HepG2 (cell line): Measurements from ENCODE around the gene ZFAND3. TPM values are rescaled to one million over a fixed set of nuclear protein-coding genes. Genes with fewer than 3 reads are reported as not detected.

Experiments used
- ATAC-seq: fragments of 200-7000 bp; cut with Tn5 transposase; 3 replicates; pipeline ENCODE4 v1.9.1; 2020; ENCODE audit warnings: mild to moderate bottlenecking, moderate library complexity
- BruUV-seq: library from RNA; stranded (reverse); fragments of 400-500 nt; replicated peaks from 2 replicates; lab custom pipeline; 2021; lab: Mats Ljungman, UMichigan
- CTCF ChIA-PET: fragments of 300-600 bp; formaldehyde crosslinking; extraction: SDS; loops from one replicate; lab custom pipeline; 2021; ENCODE audit warnings: low total read pairs, inconsistent platforms, low intra/inter-chr PET ratio; lab: Yijun Ruan, JAX
- POLR2A ChIA-PET: fragments of 350-600 bp; sonication (Branson Sonifier 250); formaldehyde crosslinking; loops from one replicate; lab custom pipeline; 2020; ENCODE audit warnings: antibody characterized with exemption, inconsistent platforms; lab: Yijun Ruan, JAX
- DNase-seq: peaks from one replicate; pipeline ENCODE4 v3.0.0-alpha.2; 2015; ENCODE audit warnings: low spot score
- FAIRE-seq: peaks from 3 replicates; lab custom pipeline; 2011; peaks lifted over from hg19 to GRCh38; lab: Jason Lieb, UNC
- H2AFZ ChIP-seq: one replicate; pipeline ENCODE4 v1.6.1; 2011; ENCODE audit warnings: low read length, inconsistent platforms
- H3K27ac ChIP-seq: fragments of 300-600 bp; 3 replicates; pipeline ENCODE4 v1.8.0; 2011; ENCODE audit warnings: mixed run types, mild to moderate bottlenecking, mixed read lengths, low read length, inconsistent platforms; ENCODE audit not compliant: insufficient read depth; ENCODE audit errors: extremely low read length
- H3K27me3 ChIP-seq, 2 experiments: fragments of 200-600 bp in 1 of 2; 2 replicates in 1 of 2; 3 replicates in 1 of 2; pipeline versions ENCODE4 v1.6.0 to v1.8.0; 2011; ENCODE audit warnings: low read length in 2 of 2, mild to moderate bottlenecking in 2 of 2, moderate library complexity in 2 of 2, inconsistent platforms in 1 of 2; ENCODE audit not compliant: insufficient read depth in 2 of 2, control insufficient read depth in 1 of 2
- H3K36me3 ChIP-seq, 2 experiments: fragments of 200-600 bp in 1 of 2; replicated peaks in 1 of 2; 2 replicates in 1 of 2; 3 replicates in 1 of 2; pipeline versions ENCODE4 v1.5.1 to v1.8.0; 2011; ENCODE audit warnings: low read length in 2 of 2, inconsistent platforms in 1 of 2; ENCODE audit not compliant: insufficient read depth in 2 of 2, control insufficient read depth in 1 of 2
- H3K4me1 ChIP-seq: 2 replicates; pipeline ENCODE4 v1.5.1; 2012; ENCODE audit warnings: low read length, inconsistent platforms; ENCODE audit not compliant: insufficient read depth
- H3K4me2 ChIP-seq: 2 replicates; pipeline ENCODE4 v1.6.0; 2011; ENCODE audit warnings: low read depth, low read length, inconsistent platforms
- H3K4me3 ChIP-seq, 3 experiments: fragments of 200-600 bp in 1 of 3; sonication (generic), shearing (Covaris generic) in 1 of 3; replicated peaks in 1 of 3; 2 replicates each; pipeline ENCODE4 v1.5.1; 2011 to 2016; ENCODE audit warnings: low read length in 3 of 3, inconsistent platforms in 2 of 3, low read depth in 2 of 3, mild to moderate bottlenecking in 2 of 3, control low read depth in 1 of 3, mixed read lengths in 1 of 3; ENCODE audit not compliant: insufficient read depth in 1 of 3
- H3K79me2 ChIP-seq: one replicate; pipeline ENCODE4 v1.6.1; 2011; ENCODE audit warnings: low read length, inconsistent platforms; ENCODE audit not compliant: insufficient read depth
- H3K9ac ChIP-seq: 2 replicates; pipeline ENCODE4 v1.6.0; 2011; ENCODE audit warnings: mild to moderate bottlenecking, low read depth, low read length, inconsistent platforms; ENCODE audit not compliant: insufficient read depth
- H3K9me3 ChIP-seq: 2 replicates; pipeline ENCODE4 v1.5.1; 2012; ENCODE audit warnings: mild to moderate bottlenecking, low read length
- H4K20me1 ChIP-seq: 2 replicates; pipeline ENCODE4 v1.6.0; 2011; ENCODE audit warnings: inconsistent platforms, mild to moderate bottlenecking, low read length, moderate library complexity; ENCODE audit not compliant: insufficient read depth
- CBX2 ChIP-seq, 2 experiments: fragments of 200-600 bp in 1 of 2; sonication (generic); formaldehyde crosslinking in 1 of 2; IDR thresholded peaks; 2 replicates each; pipeline versions ENCODE4 v1.7.0 to v1.8.1; 2018 to 2022; ENCODE audit warnings: low read depth in 2 of 2, low read length in 1 of 2, mild to moderate bottlenecking in 1 of 2, missing genetic modification reagents in 1 of 2
- CC2D1A ChIP-seq: sonication (generic); formaldehyde crosslinking; IDR thresholded peaks from 2 replicates; pipeline ENCODE4 v1.8.1; 2023; ENCODE audit warnings: mild to moderate bottlenecking, missing genetic modification reagents
- CHCHD3 ChIP-seq: sonication (generic); formaldehyde crosslinking; IDR thresholded peaks from 2 replicates; pipeline ENCODE4 v1.8.0; 2022; ENCODE audit warnings: mild to moderate bottlenecking, missing genetic modification reagents, moderate library complexity
- DR1 ChIP-seq: sonication (generic); formaldehyde crosslinking; IDR thresholded peaks from 2 replicates; pipeline ENCODE4 v1.8.0; 2021; ENCODE audit warnings: mild to moderate bottlenecking, missing genetic modification reagents, inconsistent platforms
- GFI1 ChIP-seq: sonication (generic); formaldehyde crosslinking; IDR thresholded peaks from 2 replicates; pipeline ENCODE4 v1.5.0; 2020; ENCODE audit warnings: missing genetic modification reagents, mild to moderate bottlenecking, borderline replicate concordance
- HCFC1 ChIP-seq: fragments of 150-350 bp; IDR thresholded peaks from 2 replicates; pipeline ENCODE4 v1.6.1; 2014; ENCODE audit warnings: low read depth, low read length
- HOXD1 ChIP-seq: sonication (generic); formaldehyde crosslinking; IDR thresholded peaks from 2 replicates; pipeline ENCODE4 v1.5.0; 2020; ENCODE audit warnings: missing genetic modification reagents
- NKX3-1 ChIP-seq: sonication (generic); formaldehyde crosslinking; IDR thresholded peaks from 2 replicates; pipeline ENCODE4 v1.5.0; 2020; ENCODE audit warnings: missing genetic modification reagents
- SALL2 ChIP-seq: sonication (generic); formaldehyde crosslinking; IDR thresholded peaks from 2 replicates; pipeline ENCODE4 v1.8.1; 2023; ENCODE audit warnings: mild to moderate bottlenecking, missing genetic modification reagents, inconsistent platforms
- TEAD2 ChIP-seq: sonication (generic); formaldehyde crosslinking; IDR thresholded peaks from 2 replicates; pipeline ENCODE4 v1.9.0; 2021; ENCODE audit warnings: missing genetic modification reagents
- THAP11 ChIP-seq: IDR thresholded peaks from 2 replicates; pipeline ENCODE4 v1.6.1; 2016; ENCODE audit warnings: missing biosample characterization, missing genetic modification reagents
- in situ Hi-C: cut with HindIII; loops from 2 replicates; pipeline ENCODE4 v1.10.0; 2017; ENCODE audit warnings: low pct_unique_long_range_greater_than_20kb; ENCODE audit not compliant: extremely low pct_ligation_motif_present
- intact Hi-C: fragments of 100-400 bp; cut with micrococcal nuclease; formaldehyde crosslinking; loops from one replicate; pipeline ENCODE4 v1.10.0; 2022; ENCODE audit not compliant: unreplicated experiment
- polyA plus RNA-seq, 8 experiments: library from polyadenylated mRNA; depleted of rRNA in 3 of 8; stranded (reverse) in 7 of 8; unstranded in 1 of 8; fragments of >200 nt; fragmentation: Illumina TruSeq in 4 of 8; extraction: Trizol in 4 of 8; gene quantifications; 2 replicates each; pipeline versions ENCODE4 v1.2.1 to v1.2.3, GENCODE V29; 2011 to 2016; ENCODE audit warnings: low read depth in 4 of 8, missing spikeins in 1 of 8, mixed read lengths in 1 of 8; ENCODE audit not compliant: insufficient read depth in 1 of 8
- total RNA-seq, 5 experiments: library from RNA; depleted of rRNA; stranded (reverse); fragments of >200 nt; fragmentation: Illumina TruSeq; extraction: Trizol; gene quantifications; 2 replicates each; pipeline ENCODE4 v1.2.3, GENCODE V29; 2016; ENCODE audit warnings: low read depth in 1 of 5
- TF ChIP-seq, protein P1 (sequence below): sonication (generic); formaldehyde crosslinking; IDR thresholded peaks from 2 replicates; pipeline ENCODE4 v1.5.0; 2020; ENCODE audit warnings: missing genetic modification reagents
- TF ChIP-seq, protein P2 (sequence below): sonication (generic); formaldehyde crosslinking; IDR thresholded peaks from 2 replicates; pipeline ENCODE4 v1.4.0; 2020; ENCODE audit warnings: missing genetic modification reagents, borderline replicate concordance
- TF ChIP-seq, protein P3 (sequence below): sonication (generic); formaldehyde crosslinking; IDR thresholded peaks from 2 replicates; pipeline ENCODE4 v1.4.0; 2020; ENCODE audit warnings: missing genetic modification reagents

The ZFAND3 gene
- total and polyA plus RNA-seq, 2 of the 13 experiments (the other 11 are each of a cell fraction or from before 2014, with no cell fraction given) = 16.4 to 17.1 TPM

DNA sequence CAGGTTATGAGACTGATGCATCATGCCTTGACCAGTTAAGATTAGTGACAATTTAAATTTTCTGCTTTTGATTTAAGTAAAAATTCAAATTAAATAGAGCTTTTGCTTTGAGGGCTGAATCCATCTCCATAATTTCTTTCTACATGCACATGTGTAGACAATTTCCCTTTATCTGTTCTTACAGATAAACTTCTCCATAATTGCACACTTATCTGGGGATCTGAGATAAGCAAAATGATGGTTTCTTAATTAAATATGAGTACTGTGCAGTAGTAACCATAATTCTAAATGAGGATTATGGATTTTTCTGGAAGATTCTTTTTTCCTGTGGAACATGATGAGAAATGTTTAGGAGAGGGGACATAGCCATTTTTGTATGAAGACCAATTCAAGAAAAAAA lies 44.7 kb downstream of the ZFAND3 start:
- Histone ChIP-seq H4K20me1 (peaks cover 22% of the 10 kb centered on the region; the same call in 1 of the 2 replicates), H3K27ac (no peak overlapping the region), H3K4me3 (no peak overlapping the region), H3K9ac (no peak overlapping the region), H3K27me3 (no peaks in the 10 kb centered on the region), H3K4me2 (no peak overlapping the region), H2AFZ (no peak overlapping the region), H3K36me3 (peaks cover 0 to 5% of the 10 kb centered on the region in 2 experiments; a peak in 3 of 5 replicates), H3K4me1 (peaks cover 5% of the 10 kb centered on the region; the same call in 1 of the 2 replicates), H3K79me2 (peaks cover 76% of the 10 kb centered on the region), H3K9me3 (no peaks in the 10 kb centered on the region)
- ChIA-PET POLR2A (no interaction called here), CTCF (no interaction called here)
- ATAC-seq (no peak), FAIRE-seq (no peak), DNase-seq (no peak)
- intact Hi-C loops = loop anchor here (5.0 kb wide), 2 partner anchors 122 to 148 kb away; no protein-coding TSS in a partner anchor
- BruUV-seq = no TSS peak
- no peak for TF ChIP-seq HOXD1
- TF ChIP-seq, protein P1, sequence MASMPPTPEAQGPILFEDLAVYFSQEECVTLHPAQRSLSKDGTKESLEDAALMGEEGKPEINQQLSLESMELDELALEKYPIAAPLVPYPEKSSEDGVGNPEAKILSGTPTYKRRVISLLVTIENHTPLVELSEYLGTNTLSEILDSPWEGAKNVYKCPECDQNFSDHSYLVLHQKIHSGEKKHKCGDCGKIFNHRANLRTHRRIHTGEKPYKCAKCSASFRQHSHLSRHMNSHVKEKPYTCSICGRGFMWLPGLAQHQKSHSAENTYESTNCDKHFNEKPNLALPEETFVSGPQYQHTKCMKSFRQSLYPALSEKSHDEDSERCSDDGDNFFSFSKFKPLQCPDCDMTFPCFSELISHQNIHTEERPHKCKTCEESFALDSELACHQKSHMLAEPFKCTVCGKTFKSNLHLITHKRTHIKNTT = no peak
- TF ChIP-seq NKX3-1 (CRISPR knock-in tag) = no peak
- no peak for TF ChIP-seq DR1 (CRISPR knock-in tag)
- no peak for TF ChIP-seq CBX2 (IDR thresholded peaks at IDR 0.05; ENCODE audit: low read depth, low read length)
- no peak for TF ChIP-seq CBX2 (CRISPR knock-in tag; IDR thresholded peaks at IDR 0.05; ENCODE audit: low read depth)
- TF ChIP-seq HCFC1 = no peak
- TF ChIP-seq SALL2 = no peak
- no peak for TF ChIP-seq GFI1 (CRISPR knock-in tag)
- TF ChIP-seq CC2D1A (CRISPR knock-in tag) = no peak
- TF ChIP-seq, protein P2, sequence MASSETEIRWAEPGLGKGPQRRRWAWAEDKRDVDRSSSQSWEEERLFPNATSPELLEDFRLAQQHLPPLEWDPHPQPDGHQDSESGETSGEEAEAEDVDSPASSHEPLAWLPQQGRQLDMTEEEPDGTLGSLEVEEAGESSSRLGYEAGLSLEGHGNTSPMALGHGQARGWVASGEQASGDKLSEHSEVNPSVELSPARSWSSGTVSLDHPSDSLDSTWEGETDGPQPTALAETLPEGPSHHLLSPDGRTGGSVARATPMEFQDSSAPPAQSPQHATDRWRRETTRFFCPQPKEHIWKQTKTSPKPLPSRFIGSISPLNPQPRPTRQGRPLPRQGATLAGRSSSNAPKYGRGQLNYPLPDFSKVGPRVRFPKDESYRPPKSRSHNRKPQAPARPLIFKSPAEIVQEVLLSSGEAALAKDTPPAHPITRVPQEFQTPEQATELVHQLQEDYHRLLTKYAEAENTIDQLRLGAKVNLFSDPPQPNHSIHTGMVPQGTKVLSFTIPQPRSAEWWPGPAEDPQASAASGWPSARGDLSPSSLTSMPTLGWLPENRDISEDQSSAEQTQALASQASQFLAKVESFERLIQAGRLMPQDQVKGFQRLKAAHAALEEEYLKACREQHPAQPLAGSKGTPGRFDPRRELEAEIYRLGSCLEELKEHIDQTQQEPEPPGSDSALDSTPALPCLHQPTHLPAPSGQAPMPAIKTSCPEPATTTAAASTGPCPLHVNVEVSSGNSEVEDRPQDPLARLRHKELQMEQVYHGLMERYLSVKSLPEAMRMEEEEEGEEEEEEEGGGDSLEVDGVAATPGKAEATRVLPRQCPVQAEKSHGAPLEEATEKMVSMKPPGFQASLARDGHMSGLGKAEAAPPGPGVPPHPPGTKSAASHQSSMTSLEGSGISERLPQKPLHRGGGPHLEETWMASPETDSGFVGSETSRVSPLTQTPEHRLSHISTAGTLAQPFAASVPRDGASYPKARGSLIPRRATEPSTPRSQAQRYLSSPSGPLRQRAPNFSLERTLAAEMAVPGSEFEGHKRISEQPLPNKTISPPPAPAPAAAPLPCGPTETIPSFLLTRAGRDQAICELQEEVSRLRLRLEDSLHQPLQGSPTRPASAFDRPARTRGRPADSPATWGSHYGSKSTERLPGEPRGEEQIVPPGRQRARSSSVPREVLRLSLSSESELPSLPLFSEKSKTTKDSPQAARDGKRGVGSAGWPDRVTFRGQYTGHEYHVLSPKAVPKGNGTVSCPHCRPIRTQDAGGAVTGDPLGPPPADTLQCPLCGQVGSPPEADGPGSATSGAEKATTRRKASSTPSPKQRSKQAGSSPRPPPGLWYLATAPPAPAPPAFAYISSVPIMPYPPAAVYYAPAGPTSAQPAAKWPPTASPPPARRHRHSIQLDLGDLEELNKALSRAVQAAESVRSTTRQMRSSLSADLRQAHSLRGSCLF = no peak
- TF ChIP-seq, protein P3, sequence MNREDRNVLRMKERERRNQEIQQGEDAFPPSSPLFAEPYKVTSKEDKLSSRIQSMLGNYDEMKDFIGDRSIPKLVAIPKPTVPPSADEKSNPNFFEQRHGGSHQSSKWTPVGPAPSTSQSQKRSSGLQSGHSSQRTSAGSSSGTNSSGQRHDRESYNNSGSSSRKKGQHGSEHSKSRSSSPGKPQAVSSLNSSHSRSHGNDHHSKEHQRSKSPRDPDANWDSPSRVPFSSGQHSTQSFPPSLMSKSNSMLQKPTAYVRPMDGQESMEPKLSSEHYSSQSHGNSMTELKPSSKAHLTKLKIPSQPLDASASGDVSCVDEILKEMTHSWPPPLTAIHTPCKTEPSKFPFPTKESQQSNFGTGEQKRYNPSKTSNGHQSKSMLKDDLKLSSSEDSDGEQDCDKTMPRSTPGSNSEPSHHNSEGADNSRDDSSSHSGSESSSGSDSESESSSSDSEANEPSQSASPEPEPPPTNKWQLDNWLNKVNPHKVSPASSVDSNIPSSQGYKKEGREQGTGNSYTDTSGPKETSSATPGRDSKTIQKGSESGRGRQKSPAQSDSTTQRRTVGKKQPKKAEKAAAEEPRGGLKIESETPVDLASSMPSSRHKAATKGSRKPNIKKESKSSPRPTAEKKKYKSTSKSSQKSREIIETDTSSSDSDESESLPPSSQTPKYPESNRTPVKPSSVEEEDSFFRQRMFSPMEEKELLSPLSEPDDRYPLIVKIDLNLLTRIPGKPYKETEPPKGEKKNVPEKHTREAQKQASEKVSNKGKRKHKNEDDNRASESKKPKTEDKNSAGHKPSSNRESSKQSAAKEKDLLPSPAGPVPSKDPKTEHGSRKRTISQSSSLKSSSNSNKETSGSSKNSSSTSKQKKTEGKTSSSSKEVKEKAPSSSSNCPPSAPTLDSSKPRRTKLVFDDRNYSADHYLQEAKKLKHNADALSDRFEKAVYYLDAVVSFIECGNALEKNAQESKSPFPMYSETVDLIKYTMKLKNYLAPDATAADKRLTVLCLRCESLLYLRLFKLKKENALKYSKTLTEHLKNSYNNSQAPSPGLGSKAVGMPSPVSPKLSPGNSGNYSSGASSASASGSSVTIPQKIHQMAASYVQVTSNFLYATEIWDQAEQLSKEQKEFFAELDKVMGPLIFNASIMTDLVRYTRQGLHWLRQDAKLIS (CRISPR knock-in tag) = no peak
- TF ChIP-seq CHCHD3 (CRISPR knock-in tag) = no peak
- no peak for TF ChIP-seq THAP11 (CRISPR knock-in tag)
- no peak for TF ChIP-seq TEAD2
- in situ Hi-C loops = no loop called here
